HCT116 (cell line): ENCODE data around the gene COL15A1. TPM values are rescaled to one million over a fixed set of nuclear protein-coding genes. Genes with fewer than 3 reads are reported as not detected.

Experiments
- ATAC-seq: fragments of 200-7000 bp; cut with Tn5 transposase; 2 replicates; pipeline ENCODE4 v1.9.1; 2020; ENCODE audit warnings: mild to moderate bottlenecking, moderate library complexity
- BruUV-seq: library from RNA; stranded (reverse); fragments of 400-500 nt; replicated peaks from 2 replicates; lab custom pipeline; 2021; lab: Mats Ljungman, UMichigan
- CTCF ChIA-PET: fragments of 300-600 bp; sonication (Branson Sonifier 250); formaldehyde crosslinking; loops from one replicate; lab custom pipeline; 2021; ENCODE audit warnings: antibody characterized with exemption; lab: Charles Lee
- POLR2A ChIA-PET: fragments of 300-600, 350-600 bp; sonication (Branson Sonifier 250); formaldehyde crosslinking; loops from one replicate; lab custom pipeline; 2021; ENCODE audit warnings: antibody characterized with exemption; lab: Charles Lee
- RAD21 ChIA-PET, 2 experiments: fragments of 300-600 bp; sonication (Branson Sonifier 250); formaldehyde crosslinking; loops; one replicate each; lab custom pipeline; 2023; ENCODE audit warnings: low total read pairs in 2 of 2; ENCODE audit not compliant: uncharacterized antibody in 2 of 2, unreplicated experiment in 2 of 2, low non-redundant PET in 1 of 2; lab: Charles Lee
- DNase-seq: peaks from one replicate; pipeline ENCODE4 v3.0.0-alpha.2; 2010; ENCODE audit warnings: low read depth, low spot score
- H2AFZ ChIP-seq: fragments of 200-600 bp; shearing (Covaris generic), sonication (generic); 2 replicates; pipeline ENCODE4 v1.6.1; 2017; ENCODE audit warnings: low read depth, mixed run types, mixed read lengths, antibody characterized with exemption, low read length; ENCODE audit not compliant: poor library complexity, severe bottlenecking
- H3K27ac ChIP-seq: 2 replicates; pipeline ENCODE4 v1.5.1; 2012; ENCODE audit warnings: low read depth, low read length
- H3K27me3 ChIP-seq: fragments of 200-600 bp; sonication (generic); 2 replicates; pipeline ENCODE4 v1.6.1; 2016; ENCODE audit warnings: mixed run types, low read length, mixed read lengths; ENCODE audit not compliant: insufficient read depth
- H3K36me3 ChIP-seq, 2 experiments: fragments of 200-500 bp in 1 of 2; fragments of 200-600 bp in 1 of 2; sonication (Bioruptor generic) in 1 of 2; sonication (generic) in 1 of 2; 2 replicates each; pipeline versions ENCODE4 v1.5.1 to v1.6.1; 2014 to 2016; ENCODE audit warnings: low read length in 2 of 2, inconsistent platforms in 1 of 2, mixed read lengths in 1 of 2, mixed run types in 1 of 2; ENCODE audit not compliant: insufficient read depth in 2 of 2, control insufficient read depth in 1 of 2
- H3K4me1 ChIP-seq, 2 experiments: fragments of 200-600 bp in 1 of 2; sonication (generic) in 1 of 2; 2 replicates each; pipeline versions ENCODE4 v1.5.1 to v1.6.1; 2012 to 2017; ENCODE audit warnings: low read length in 2 of 2, inconsistent platforms in 1 of 2, mild to moderate bottlenecking in 1 of 2, mixed read lengths in 1 of 2, mixed run types in 1 of 2, moderate library complexity in 1 of 2; ENCODE audit not compliant: insufficient read depth in 2 of 2, control insufficient read depth in 1 of 2
- H3K4me2 ChIP-seq: fragments of 200-600 bp; sonication (generic); 2 replicates; pipeline ENCODE4 v1.6.1; 2017; ENCODE audit warnings: mixed run types, low read length, mixed read lengths
- H3K4me3 ChIP-seq, 2 experiments: fragments of 200-600 bp in 1 of 2; sonication (generic) in 1 of 2; replicated peaks in 1 of 2; 2 replicates each; pipeline ENCODE4 v1.5.1; 2011 to 2016; ENCODE audit warnings: low read length in 2 of 2, control low read depth in 1 of 2, low read depth in 1 of 2, mild to moderate bottlenecking in 1 of 2, mixed read lengths in 1 of 2, mixed run types in 1 of 2
- H3K79me2 ChIP-seq: fragments of 200-600 bp; sonication (generic); 2 replicates; pipeline ENCODE4 v1.6.1; 2017; ENCODE audit warnings: mild to moderate bottlenecking, mixed run types, low read length, moderate library complexity, mixed read lengths; ENCODE audit not compliant: insufficient read depth
- H3K9ac ChIP-seq: fragments of 200-600 bp; sonication (generic); 2 replicates; pipeline ENCODE4 v1.6.1; 2016; ENCODE audit warnings: low read length, mixed read lengths
- H3K9me2 ChIP-seq: fragments of 200-600 bp; sonication (generic), shearing (Covaris generic); 2 replicates; pipeline ENCODE4 v1.6.1; 2017; ENCODE audit warnings: mixed run types, mild to moderate bottlenecking, moderate library complexity; ENCODE audit not compliant: insufficient read depth
- H3K9me3 ChIP-seq, 2 experiments: fragments of 200-500 bp in 1 of 2; fragments of 200-600 bp in 1 of 2; sonication (Bioruptor generic) in 1 of 2; sonication (generic) in 1 of 2; 2 replicates each; pipeline ENCODE4 v1.6.1; 2014 to 2017; ENCODE audit warnings: low read length in 2 of 2, mixed read lengths in 2 of 2, inconsistent platforms in 1 of 2, low read depth in 1 of 2, mild to moderate bottlenecking in 1 of 2, mixed run types in 1 of 2, moderate library complexity in 1 of 2; ENCODE audit not compliant: control insufficient read depth in 1 of 2, insufficient read depth in 1 of 2
- H4K20me1 ChIP-seq: fragments of 200-600 bp; sonication (generic), shearing (Covaris generic); 2 replicates; pipeline ENCODE4 v1.6.1; 2017; ENCODE audit warnings: mixed run types, mild to moderate bottlenecking, moderate library complexity; ENCODE audit not compliant: insufficient read depth
- CBX3 ChIP-seq: IDR thresholded peaks from 2 replicates; pipeline ENCODE4 v1.6.1; 2012; ENCODE audit warnings: low read depth
- CEBPB ChIP-seq: IDR thresholded peaks from 2 replicates; pipeline ENCODE4 v1.6.1; 2012; ENCODE audit warnings: low read depth
- EGR1 ChIP-seq: IDR thresholded peaks from 2 replicates; pipeline ENCODE4 v1.6.1; 2012; ENCODE audit warnings: low read depth
- EZH2 ChIP-seq: fragments of 200-600 bp; sonication (generic); IDR thresholded peaks from 2 replicates; pipeline ENCODE4 v1.6.1; 2017; ENCODE audit warnings: antibody characterized with exemption, mixed run types
- EZH2phosphoT487 ChIP-seq: fragments of 200-600 bp; IDR thresholded peaks from 2 replicates; pipeline ENCODE4 v1.6.1; 2018; ENCODE audit warnings: antibody characterized with exemption, borderline replicate concordance
- JUND ChIP-seq: IDR thresholded peaks from 2 replicates; pipeline ENCODE4 v1.6.1; 2012
- POLR2A ChIP-seq: IDR thresholded peaks from 2 replicates; pipeline ENCODE4 v1.7.0; 2011; ENCODE audit warnings: borderline replicate concordance; ENCODE audit not compliant: insufficient read depth, insufficient read length; ENCODE audit errors: extremely low read depth
- POLR2AphosphoS5 ChIP-seq: IDR thresholded peaks from 2 replicates; pipeline ENCODE4 v1.6.1; 2011; ENCODE audit warnings: mild to moderate bottlenecking, low read depth, low read length, moderate library complexity
- RAD21 ChIP-seq: IDR thresholded peaks from 2 replicates; pipeline ENCODE4 v1.6.1; 2012; ENCODE audit warnings: low read depth, mild to moderate bottlenecking
- SIN3A ChIP-seq: IDR thresholded peaks from 2 replicates; pipeline ENCODE4 v1.6.1; 2012; ENCODE audit warnings: low read depth
- SP1 ChIP-seq: IDR thresholded peaks from 2 replicates; pipeline ENCODE4 v1.6.1; 2012; ENCODE audit warnings: low read depth
- SRF ChIP-seq: IDR thresholded peaks from 2 replicates; pipeline ENCODE4 v1.6.1; 2012; ENCODE audit warnings: low read depth
- YY1 ChIP-seq: IDR thresholded peaks from 2 replicates; pipeline ENCODE4 v1.6.1; 2011; ENCODE audit warnings: low read length, low read depth, moderate library complexity, mild to moderate bottlenecking; ENCODE audit not compliant: insufficient replicate concordance; ENCODE audit errors: extremely low read depth
- ZFX ChIP-seq: fragments of 450-650 bp; IDR thresholded peaks from 2 replicates; pipeline ENCODE4 v1.6.1; 2017
- ZNF274 ChIP-seq: fragments of 200-500 bp; sonication (Bioruptor generic); IDR thresholded peaks from 2 replicates; pipeline ENCODE4 v1.6.1; 2014; ENCODE audit warnings: mild to moderate bottlenecking, low read depth, low read length, inconsistent platforms
- intact Hi-C: fragments of 100-400 bp; cut with micrococcal nuclease; formaldehyde crosslinking; loops from 2 replicates; pipeline ENCODE4 v1.10.0; 2022
- total RNA-seq: library from RNA; stranded (reverse); gene quantifications from one replicate; pipeline ENCODE4 v1.2.1, GENCODE V29; 2021; ENCODE audit not compliant: unreplicated experiment
- TF ChIP-seq, protein P1 (sequence below): IDR thresholded peaks from 2 replicates; pipeline ENCODE4 v1.6.1; 2012; ENCODE audit warnings: low read depth
- TF ChIP-seq, protein P2 (sequence below), 3 experiments: fragments of 200-600 bp in 1 of 3; sonication (generic) in 1 of 3; IDR thresholded peaks in 2 of 3; conservative IDR thresholded peaks in 1 of 3; 2 replicates each; pipeline ENCODE4 v1.5.1; 2012 to 2017; ENCODE audit warnings: low read depth in 2 of 3, low read length in 2 of 3, antibody characterized with exemption in 1 of 3, borderline replicate concordance in 1 of 3, control low read depth in 1 of 3, mild to moderate bottlenecking in 1 of 3, mixed read lengths in 1 of 3, mixed run types in 1 of 3, moderate library complexity in 1 of 3; ENCODE audit not compliant: insufficient read depth in 1 of 3
- TF ChIP-seq, protein P3 (sequence below): IDR thresholded peaks from 2 replicates; pipeline ENCODE4 v1.6.1; 2012

The COL15A1 gene
- total RNA-seq, 1 experiment from 2014 or later, result 0.15 TPM

DNA sequence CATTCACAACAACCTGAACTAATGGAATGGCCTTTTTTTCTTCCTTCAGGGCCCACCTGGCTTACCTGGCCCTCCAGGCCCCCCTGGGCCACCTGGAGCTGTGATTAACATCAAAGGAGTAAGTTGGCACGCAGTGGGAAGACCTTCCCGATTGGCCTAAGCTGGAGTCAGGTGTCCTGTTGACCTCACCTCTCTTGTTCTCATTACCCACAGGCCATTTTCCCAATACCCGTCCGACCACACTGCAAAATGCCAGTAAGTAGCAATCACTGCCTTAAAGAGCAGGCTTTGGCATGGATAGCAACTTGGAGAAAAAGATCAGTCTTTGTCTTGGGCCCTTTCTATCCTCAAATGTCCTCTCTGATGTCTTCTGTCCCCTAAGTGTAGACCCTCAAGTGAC lies 105.9 kb downstream of the COL15A1 start:
- no peak for ATAC-seq
- Histone ChIP-seq H3K27me3 (no peaks in the 10 kb centered on the region), H2AFZ (no peak overlapping the region), H3K79me2 (no peaks in the 10 kb centered on the region)
- BruUV-seq, result no TSS peak
- POLR2A ChIA-PET, result no interaction called here
- TF ChIP-seq EZH2 (no peak), ZFX (no peak), ZNF274 (no peak), JUND (no peak), CEBPB (no peak), CBX3 (no peak), YY1 (no peak), EGR1 (no peak), POLR2AphosphoS5 (no peak), SIN3A (no peak), RAD21 (no peak), POLR2A (no peak), SRF (no peak), EZH2phosphoT487 (no peak), SP1 (no peak)
- TF ChIP-seq, protein P1, sequence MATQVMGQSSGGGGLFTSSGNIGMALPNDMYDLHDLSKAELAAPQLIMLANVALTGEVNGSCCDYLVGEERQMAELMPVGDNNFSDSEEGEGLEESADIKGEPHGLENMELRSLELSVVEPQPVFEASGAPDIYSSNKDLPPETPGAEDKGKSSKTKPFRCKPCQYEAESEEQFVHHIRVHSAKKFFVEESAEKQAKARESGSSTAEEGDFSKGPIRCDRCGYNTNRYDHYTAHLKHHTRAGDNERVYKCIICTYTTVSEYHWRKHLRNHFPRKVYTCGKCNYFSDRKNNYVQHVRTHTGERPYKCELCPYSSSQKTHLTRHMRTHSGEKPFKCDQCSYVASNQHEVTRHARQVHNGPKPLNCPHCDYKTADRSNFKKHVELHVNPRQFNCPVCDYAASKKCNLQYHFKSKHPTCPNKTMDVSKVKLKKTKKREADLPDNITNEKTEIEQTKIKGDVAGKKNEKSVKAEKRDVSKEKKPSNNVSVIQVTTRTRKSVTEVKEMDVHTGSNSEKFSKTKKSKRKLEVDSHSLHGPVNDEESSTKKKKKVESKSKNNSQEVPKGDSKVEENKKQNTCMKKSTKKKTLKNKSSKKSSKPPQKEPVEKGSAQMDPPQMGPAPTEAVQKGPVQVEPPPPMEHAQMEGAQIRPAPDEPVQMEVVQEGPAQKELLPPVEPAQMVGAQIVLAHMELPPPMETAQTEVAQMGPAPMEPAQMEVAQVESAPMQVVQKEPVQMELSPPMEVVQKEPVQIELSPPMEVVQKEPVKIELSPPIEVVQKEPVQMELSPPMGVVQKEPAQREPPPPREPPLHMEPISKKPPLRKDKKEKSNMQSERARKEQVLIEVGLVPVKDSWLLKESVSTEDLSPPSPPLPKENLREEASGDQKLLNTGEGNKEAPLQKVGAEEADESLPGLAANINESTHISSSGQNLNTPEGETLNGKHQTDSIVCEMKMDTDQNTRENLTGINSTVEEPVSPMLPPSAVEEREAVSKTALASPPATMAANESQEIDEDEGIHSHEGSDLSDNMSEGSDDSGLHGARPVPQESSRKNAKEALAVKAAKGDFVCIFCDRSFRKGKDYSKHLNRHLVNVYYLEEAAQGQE, result no peak
- TF ChIP-seq, protein P2, sequence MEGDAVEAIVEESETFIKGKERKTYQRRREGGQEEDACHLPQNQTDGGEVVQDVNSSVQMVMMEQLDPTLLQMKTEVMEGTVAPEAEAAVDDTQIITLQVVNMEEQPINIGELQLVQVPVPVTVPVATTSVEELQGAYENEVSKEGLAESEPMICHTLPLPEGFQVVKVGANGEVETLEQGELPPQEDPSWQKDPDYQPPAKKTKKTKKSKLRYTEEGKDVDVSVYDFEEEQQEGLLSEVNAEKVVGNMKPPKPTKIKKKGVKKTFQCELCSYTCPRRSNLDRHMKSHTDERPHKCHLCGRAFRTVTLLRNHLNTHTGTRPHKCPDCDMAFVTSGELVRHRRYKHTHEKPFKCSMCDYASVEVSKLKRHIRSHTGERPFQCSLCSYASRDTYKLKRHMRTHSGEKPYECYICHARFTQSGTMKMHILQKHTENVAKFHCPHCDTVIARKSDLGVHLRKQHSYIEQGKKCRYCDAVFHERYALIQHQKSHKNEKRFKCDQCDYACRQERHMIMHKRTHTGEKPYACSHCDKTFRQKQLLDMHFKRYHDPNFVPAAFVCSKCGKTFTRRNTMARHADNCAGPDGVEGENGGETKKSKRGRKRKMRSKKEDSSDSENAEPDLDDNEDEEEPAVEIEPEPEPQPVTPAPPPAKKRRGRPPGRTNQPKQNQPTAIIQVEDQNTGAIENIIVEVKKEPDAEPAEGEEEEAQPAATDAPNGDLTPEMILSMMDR (IDR thresholded peaks at IDR 0.05 in 2 of 3, conservative IDR thresholded peaks at IDR 0.05 in 1 of 3; ENCODE audit: borderline replicate concordance in 1 of 3, insufficient read depth in 1 of 3, low read depth in 2 of 3, low read length in 2 of 3), result no peak
- TF ChIP-seq, protein P3, sequence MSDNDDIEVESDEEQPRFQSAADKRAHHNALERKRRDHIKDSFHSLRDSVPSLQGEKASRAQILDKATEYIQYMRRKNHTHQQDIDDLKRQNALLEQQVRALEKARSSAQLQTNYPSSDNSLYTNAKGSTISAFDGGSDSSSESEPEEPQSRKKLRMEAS, result no peak
- TF ChIP-seq, all 23 proteins: peak for 0
- Histone ChIP-seq H3K9me2 (no peaks in the 10 kb centered on the region), H4K20me1 (no peaks in the 10 kb centered on the region), H3K27ac (no peak overlapping the region), H3K4me3 (no peak overlapping the region), H3K4me2 (no peak overlapping the region), H3K36me3 (no peaks in the 10 kb centered on the region), H3K9ac (no peak overlapping the region), H3K9me3 (peaks cover 0 to 4% of the 10 kb centered on the region in 2 experiments; a peak in 1 of 4 replicates), H3K4me1 (no peaks in the 10 kb centered on the region)
- no peak for DNase-seq
- intact Hi-C loops, result no loop called here
- RAD21 ChIA-PET, result no interaction called here
- CTCF ChIA-PET, result no interaction called here
